Esophagus squamous epithelium (tissue), 4 donors: ENCODE measurements around the gene VILL.

Source experiments
- POLR2A ChIP-seq, 4 donors: fragments of 450-650 bp; IDR thresholded peaks; one replicate each; pipeline ENCODE4 v1.6.1; 2017; ENCODE audit warnings: antibody characterized with exemption in 4 of 4, mild to moderate bottlenecking in 4 of 4, moderate library complexity in 3 of 4
- TF ChIP-seq, protein P1 (sequence below), 6 experiments: fragments of 450-650 bp in 4 of 6; fragments of 200-600 bp in 2 of 6; sonication (generic) in 2 of 6; IDR thresholded peaks; one replicate each; pipeline ENCODE4 v1.5.1; 2016 to 2019; ENCODE audit warnings: antibody characterized with exemption in 6 of 6, mild to moderate bottlenecking in 4 of 6, moderate library complexity in 4 of 6

DNA sequence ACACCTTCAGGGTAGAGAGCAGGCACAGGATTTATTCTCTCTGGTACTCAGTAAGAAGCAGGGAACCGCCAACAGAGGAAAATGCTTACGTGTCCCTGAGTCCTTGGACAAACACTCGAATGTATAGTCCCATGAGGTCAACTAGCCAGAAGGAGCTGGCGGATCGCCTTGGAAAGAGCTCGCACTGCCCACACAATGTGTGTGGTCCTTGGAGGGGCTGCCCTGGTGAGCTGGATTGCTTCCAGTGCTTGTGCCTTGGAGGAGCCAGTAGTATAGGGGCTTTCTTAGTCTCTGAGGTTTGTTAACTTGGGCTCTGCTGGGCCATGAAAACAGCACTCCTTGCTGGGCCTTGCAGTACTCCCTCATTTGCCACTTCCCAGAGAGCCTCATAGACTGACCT, 40.7 kb upstream of the VILL start:
- no peak for TF ChIP-seq POLR2A (IDR thresholded peaks at IDR 0.05)
- TF ChIP-seq, protein P1, sequence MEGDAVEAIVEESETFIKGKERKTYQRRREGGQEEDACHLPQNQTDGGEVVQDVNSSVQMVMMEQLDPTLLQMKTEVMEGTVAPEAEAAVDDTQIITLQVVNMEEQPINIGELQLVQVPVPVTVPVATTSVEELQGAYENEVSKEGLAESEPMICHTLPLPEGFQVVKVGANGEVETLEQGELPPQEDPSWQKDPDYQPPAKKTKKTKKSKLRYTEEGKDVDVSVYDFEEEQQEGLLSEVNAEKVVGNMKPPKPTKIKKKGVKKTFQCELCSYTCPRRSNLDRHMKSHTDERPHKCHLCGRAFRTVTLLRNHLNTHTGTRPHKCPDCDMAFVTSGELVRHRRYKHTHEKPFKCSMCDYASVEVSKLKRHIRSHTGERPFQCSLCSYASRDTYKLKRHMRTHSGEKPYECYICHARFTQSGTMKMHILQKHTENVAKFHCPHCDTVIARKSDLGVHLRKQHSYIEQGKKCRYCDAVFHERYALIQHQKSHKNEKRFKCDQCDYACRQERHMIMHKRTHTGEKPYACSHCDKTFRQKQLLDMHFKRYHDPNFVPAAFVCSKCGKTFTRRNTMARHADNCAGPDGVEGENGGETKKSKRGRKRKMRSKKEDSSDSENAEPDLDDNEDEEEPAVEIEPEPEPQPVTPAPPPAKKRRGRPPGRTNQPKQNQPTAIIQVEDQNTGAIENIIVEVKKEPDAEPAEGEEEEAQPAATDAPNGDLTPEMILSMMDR (IDR thresholded peaks at IDR 0.05) = no peak
